GOT3 (cell line): Measurements from ENCODE around the gene NFX1.

Source experiments
- DNase-seq: peaks from one replicate; lab custom pipeline; 2025; ENCODE audit warnings: mixed read lengths; lab: John Stamatoyannopoulos, UW

NFX1 gene

DNA sequence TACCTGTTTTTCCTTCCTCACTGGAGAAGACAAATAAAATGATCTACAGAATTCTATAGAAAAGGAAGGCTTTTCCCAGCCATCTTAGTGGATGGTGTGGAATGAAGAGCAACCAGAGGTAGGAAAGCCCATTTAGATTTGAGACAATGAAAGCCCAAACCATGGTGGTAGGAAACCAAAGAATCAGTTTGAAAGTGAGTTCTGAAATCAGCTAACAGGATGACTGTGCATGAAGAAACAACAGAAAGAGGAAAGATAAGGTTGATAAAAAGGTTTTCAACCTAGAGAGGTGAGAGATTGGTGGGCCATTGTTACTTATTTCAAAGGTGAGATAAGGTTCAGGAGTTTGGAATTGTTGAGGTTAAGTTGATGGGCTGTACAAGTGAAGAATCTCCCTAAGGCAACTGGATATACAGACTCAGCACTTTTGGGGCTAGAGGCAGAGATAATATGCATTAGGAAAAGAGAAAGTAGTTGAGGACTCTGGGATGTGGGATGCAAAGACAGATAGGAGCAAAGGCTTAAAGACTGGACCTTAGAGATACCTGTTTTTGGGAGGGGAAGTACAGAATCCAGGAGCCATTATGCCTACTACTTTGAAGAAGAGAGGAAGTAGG is 23.1 kb upstream of the NFX1 start:
- no peak for DNase-seq

DNA sequence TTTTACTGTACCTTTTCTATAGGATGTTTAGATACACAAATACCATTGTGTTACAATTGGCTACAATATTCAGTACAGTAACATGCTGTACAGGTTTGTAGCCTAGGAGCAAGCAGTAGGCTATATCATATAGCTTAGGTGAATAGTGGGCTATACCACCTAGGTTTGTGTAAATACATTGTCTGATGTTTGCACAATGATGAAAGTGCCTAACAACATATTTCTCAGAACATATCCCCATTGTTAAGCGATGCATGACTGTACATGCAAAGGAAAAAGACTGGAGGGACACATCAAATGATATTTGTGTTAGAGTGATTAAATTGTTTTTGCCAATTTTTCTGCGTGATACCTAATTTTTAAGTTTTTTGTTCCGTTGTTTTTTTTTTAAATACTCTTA is 20.2 kb upstream of the NFX1 start:
- DNase-seq, result no peak

DNA sequence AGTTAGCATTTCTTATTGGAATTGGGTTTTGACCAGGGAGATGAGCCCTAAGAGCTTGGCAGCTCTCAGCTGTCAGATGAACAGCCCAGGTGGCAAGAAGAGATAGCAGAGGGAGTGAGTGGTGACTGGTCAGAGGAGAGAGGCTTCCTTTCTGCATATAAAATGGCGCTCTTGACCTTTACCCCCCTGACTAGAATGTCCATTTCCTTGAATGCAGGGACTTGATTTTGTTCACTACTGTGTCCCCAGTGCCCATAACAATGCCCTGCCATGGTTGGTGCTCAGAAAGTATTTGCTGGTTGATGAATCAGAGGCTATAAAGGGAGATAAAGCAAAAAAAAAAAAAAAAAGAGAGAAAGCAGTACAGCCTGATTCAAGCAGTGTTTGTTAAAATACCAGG is 18.3 kb upstream of the NFX1 start:
- no peak for DNase-seq

DNA sequence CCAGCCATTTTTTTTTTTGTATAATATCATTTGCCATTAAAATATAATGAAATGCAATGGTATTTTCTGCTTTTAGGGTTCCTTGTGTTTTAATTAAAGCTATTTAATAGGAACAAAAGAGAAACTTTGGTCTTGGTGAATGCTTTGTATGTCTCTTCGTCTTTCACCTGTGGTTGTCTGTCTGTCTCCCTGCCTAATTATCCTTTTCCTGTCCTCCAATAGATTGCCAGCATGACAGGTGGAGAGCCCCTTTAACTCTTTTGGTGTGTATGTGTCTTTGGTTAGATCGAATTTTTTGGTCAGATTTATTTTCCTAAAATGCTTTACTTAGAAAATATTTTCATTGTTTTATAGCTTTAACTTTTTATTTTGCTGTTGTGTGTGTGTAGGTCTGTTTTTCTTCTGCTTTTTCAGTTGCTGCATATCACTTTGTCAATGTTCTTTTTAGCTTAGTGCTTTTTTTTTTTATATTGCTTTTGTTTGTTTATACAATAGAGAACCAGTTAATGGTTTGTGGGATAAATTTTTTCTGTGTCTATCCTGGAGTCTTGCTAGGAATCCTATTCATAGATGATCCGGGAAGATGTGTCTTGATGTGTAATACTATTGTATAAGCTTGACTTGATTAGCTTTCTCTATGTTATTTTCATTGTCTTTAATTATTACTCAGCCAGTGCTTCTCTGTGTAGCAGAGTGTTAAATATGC is 16.9 kb upstream of the NFX1 start:
- no peak for DNase-seq

DNA sequence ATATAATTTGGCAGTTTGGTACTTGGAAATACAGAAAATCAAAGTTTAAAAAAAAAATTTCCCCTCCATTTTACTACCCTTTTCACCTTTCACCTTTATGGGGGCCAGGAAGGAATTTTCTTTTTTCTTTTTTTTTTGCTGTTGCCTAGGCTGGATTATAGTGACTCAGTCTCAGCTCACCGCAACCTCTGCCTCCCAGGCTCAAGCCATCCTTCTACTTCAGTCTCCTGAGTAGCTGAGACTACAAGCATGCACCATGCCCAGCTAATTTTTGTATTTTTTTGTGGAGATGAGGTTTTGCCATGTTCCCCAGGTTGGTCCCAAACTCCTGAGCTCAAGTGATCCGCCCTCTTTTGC is 16.4 kb upstream of the NFX1 start:
- no peak for DNase-seq

DNA sequence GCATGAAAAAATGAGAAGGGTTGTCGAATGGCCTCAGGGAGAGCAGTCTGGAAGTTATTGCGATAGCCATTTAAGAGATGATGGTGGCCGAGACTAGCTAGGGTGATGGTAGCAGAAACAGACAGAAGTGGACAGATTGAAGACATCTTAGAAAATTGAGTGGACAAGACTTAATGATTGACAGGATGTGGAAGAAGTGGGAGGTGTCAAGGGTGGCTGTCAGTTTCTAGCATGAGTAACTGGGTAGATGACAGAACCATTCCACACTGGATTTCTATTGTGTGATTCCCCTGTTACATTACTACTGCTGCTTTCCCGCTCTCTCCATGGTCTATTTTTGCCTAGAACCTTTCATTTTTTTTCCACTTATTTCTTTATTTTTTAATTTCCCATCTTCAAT is 12.8 kb upstream of the NFX1 start:
- DNase-seq, result no peak

DNA sequence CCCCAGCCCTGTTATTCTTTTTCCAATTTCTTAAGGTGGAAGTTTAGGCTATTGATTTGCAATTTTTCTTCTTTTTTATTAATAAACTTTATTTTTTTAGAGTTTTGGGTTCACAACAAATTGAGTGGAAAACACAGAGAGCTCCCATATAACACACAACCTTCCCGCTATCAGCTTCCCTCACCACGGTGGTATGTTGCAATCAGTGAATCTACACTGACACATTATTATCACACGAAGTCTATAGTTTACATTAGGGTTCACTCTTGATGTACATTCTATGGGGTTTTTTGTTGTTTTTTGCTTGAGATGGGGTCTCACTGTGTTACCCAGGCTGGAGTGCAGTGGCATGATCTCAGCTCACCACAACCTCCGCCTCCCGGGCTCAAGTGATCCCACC is 4.8 kb upstream of the NFX1 start:
- no peak for DNase-seq

DNA sequence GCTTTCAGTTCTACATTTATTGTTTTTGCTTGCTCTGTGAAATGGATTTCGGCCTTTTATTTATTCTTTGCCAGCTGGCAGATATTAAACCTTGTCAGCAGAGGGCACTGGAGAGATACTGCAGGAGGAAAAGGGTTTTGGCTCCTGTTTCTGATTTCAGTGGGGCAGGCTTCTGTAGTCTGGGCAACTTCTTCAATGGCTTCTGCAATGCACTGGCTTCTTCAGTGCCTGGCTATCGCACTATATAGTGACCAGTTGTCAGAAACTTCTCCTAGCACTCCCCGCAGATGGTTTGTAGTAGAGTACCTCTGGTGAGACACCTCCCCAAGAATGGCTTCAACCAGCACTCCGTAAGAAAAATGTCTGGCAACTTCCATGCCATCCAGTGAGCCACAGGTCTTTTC is 3.2 kb upstream of the NFX1 start:
- DNase-seq, result no peak

DNA sequence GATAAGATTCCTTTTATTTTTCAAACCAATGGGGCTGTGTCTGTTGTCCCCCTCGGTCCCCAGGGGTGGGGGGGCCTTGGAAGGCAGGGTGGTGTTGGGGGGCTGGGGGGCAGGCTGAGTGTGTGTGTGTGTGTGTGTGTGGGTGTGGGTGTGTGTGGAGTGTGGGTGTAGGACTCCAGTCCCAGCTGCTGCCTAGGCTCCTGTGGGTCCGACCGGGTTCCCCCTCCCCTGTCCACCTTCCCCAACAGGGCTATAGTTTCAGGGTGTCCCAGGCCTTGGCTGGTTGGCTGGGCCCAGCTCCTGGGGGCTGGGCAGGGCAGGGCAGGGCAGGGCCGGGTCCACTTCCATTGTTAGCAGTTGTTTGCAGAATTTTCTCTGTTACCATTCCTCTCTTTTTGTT is 2.1 kb upstream of the NFX1 start:
- no peak for DNase-seq

DNA sequence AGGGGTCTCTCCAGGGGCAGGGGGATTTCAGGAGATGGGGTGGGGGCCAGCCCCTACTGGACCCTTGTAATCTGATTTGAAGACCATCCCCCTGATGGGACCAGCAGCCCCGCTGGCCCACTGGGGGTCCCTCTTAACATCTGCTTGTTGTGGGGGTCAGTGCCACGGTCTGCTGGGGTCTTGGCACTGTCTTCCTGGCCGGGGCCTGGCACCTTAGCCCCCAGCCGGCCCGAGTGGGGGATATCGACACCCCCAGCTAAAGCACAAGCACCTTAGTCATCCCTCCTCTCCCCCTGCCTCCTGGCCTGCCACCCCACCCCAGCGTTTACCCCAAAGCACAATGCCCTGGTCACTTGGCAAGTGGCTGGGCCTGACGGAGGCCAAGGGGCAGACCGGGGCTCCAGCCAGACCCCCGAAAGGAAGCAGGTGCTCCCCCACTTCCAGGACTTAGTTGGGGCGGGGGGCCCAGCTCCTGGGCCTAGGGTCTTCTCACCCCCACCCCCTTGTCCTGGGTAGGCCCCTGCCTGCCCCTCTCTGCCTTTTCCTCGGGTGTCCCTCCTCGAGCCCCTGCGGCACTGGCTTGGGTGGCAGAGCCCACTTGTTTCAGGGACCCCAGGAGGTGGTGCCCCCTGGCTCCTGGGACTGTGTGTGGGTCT is 1.4 kb upstream of the NFX1 start:
- no peak for DNase-seq

DNA sequence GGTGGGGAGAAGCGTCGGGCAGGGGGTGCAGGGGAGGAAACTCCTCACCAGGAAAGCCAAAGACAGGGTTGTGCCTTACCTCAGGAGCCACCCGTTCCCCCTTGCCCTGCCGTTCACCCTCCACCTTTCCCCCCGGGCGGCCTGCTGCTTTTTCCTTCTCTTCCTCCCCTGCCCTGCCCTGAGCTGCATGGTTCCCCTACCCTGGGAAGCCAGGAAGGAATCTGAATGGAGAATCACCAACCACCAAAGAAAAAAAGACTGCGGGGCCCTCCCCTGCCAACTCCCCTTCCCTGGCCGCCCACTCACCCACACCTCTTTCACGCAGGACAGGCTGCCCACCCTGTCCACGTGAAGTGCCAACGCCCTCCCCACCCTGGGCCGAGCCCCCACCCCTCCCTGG is 820 bp upstream of the NFX1 start:
- no peak for DNase-seq

DNA sequence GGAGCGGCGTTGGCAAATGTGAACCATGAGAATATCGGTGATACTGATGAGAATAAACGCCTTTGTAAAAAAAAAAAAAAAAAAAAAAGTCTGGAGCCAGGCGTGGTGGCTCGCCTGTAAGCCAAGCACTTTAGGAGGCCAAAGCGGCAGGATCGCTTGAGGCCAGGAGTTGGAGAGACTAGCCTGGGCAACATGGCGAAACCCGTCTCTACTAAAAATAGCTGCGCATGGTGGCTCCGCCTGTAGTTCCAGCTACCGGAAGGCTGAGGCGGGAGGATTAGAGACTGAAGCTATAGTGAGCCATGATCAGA is 425 bp upstream of the NFX1 start:
- DNase-seq, result no peak

DNA sequence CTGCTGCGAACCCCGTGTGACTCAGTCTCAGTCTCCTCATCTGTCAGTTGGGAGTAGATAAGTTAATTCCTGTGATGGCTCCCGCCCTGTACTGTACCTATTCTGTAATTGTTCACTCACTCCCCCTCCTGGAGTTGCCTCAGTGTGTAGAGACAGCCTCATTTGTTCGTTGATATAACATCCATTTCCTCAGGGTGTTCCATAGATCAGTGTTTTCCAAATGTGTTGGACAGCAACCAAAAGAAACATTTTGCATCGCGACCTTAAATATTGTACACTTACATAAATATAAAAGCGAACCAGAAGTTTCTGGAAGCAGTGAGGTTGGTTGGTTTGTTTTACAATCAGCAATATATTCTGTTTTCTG is 698 bp downstream of the NFX1 start:
- no peak for DNase-seq

DNA sequence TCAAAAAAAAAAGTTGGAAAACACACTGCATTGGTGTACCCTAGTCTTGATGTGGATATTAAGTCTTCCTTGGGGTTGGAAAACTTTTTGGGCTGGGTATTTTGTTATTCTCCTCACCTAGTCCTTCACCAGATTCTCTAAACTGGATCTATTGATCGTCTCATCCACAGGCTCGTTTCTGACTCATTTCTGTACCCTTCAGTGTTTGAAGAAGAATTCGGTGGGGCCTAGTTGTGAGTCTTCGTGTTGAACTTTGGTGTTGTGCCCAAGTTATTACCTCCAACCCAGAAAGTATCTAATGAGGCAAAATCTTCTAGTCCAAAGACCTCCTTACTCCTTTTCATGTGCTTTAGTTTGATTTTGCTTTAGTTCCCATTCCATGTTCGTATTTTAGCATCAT is 1.6 kb downstream of the NFX1 start:
- no peak for DNase-seq

DNA sequence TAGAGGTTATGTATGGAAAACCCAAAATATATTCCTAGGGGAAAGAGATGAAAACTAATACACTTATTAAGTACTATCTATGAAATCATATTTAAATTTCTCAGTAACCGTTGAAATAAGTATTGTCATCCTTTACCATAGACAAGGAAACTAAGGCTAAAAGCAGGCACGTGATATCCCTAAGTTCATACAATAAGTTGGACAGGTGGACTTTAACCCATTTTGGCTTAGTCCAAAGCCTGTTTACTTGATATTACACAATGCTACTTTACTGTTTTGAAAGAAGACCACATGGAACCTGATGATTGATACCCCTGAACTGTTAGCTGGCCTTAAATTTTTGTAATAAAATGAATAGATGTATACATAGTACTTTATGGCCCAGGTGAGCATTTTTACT is 3.5 kb downstream of the NFX1 start:
- no peak for DNase-seq

DNA sequence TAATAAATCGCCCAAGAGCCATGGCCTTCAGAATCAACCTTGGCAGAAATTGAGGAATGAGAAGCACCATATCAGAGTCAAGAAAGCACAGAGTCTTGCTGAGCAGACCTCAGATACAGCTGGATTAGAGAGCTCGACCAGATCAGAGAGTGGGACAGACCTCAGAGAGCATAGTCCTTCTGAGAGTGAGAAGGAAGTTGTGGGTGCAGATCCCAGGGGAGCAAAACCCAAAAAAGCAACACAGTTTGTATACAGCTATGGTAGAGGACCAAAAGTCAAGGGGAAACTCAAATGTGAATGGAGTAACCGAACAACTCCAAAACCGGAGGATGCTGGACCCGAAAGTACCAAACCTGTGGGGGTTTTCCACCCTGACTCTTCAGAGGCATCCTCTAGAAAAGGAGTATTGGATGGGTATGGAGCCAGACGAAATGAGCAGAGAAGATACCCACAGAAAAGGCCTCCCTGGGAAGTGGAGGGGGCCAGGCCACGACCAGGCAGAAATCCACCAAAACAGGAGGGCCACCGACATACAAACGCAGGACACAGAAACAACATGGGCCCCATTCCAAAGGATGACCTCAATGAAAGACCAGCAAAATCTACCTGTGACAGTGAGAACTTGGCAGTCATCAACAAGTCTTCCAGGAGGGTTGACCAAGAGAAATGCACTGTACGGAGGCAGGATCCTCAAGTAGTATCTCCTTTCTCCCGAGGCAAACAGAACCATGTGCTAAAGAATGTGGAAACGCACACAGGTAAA is 4.5 kb downstream of the NFX1 start:
- DNase-seq, result no peak

DNA sequence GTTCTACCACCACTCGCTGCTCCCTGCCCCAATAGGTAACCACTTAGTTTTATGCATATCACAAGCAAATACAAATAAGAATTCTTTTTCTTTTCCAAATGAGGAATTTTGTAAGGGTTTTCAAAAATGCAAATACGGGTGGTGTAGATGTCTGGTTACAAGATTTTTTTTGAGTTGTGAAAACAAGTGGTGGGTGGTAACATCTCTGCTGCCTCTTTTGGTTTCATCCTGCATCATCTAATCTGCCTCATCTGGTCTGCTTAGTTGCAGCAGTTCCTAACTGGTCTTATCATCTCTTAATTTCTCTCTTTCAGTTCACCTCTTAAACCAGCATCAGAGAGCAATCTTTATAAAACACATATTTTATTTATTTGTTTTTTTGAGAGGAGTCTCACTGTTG is 5.3 kb downstream of the NFX1 start:
- no peak for DNase-seq

DNA sequence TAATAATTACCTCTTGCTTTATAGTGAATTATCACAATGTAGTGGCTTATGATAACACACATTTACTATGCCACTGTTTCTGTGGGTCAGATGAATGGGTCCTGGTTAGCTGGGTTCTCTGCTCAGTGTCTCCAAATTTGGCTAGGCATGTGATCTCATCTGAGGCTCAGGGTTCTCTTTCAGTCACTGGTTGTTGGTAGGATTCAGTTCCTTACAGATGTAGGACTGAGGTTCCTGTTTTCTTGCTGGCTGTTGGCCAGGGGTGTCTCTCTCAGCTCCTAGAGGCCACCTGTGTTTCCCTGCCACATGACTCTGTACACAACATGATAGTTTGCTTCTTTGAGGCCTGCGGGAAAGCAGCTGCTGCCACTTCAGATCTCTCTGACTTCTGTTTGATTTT is 7.1 kb downstream of the NFX1 start:
- no peak for DNase-seq

DNA sequence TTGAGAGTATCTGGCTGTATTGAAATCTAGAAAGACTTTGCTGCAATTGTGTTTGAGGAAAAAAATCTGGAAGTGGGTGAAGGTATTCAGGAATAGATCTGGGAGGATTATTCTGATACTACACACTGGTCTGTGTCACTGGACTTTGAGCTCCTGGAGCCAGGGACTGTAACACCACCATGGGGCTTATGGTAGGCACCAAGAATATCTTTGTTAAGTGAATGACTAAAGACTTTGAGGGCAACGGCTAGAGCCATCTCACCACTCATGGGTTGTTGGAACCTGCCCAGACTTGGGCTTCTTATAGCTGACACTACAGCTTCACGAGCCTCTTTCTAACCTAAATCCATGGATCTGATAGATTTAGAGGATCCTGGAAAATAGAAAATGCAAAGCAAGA is 10.2 kb downstream of the NFX1 start:
- no peak for DNase-seq

DNA sequence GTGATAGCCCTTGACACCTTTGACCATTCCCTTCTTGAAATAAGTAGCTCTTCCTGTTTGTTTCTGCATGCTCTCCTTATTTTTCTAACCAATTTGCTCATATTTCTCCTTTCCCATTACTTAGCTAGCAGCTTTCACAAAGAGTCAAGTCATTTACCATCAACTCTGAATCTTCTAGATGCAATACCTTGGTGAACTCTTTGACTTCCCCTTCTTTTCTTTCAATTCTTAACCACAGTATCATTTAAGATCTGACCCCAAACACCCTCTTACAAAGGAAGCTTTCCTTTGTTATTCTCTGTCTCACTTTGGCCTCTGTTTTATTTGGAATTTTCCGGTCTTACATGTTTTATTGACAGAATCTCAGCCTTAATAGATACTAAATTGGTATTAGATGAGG is 14.0 kb downstream of the NFX1 start:
- no peak for DNase-seq

DNA sequence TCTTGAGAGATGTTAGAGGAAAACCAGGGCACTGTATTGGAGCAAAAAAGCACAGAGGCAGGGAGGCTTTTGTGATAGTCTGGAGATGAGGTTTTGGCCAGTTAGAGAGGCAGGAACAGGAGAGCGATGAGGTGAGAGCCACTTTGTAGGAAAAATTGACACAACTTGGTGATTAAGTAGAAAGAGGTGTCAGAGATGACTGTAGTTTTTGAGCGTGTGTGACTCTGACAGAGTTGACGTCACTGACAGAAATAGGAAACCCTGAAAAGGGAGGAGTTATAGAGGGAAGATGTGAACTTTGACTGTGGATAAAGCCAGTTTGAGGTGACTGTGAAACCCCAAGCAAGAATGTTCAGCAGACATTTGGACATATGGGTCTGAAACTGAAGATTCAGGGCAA is 15.7 kb downstream of the NFX1 start:
- DNase-seq, result no peak

DNA sequence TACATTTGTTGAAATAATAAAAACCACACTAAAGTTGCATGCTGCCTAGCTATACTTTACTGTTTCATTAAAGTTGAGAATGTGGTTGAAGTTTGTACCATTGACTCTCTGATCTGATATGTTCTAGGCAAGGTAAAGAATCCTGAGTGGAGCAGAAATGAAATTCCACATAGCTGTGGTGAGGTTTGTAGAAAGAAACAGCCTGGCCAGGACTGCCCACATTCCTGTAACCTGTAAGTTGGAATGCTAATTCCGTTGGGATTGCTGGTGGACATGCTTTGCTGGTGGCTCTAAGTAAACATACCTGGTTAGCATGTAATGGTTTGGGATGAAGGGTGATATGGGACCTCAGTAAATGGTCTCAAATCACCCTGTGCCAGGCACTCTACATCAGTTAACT is 16.8 kb downstream of the NFX1 start:
- DNase-seq, result no peak

DNA sequence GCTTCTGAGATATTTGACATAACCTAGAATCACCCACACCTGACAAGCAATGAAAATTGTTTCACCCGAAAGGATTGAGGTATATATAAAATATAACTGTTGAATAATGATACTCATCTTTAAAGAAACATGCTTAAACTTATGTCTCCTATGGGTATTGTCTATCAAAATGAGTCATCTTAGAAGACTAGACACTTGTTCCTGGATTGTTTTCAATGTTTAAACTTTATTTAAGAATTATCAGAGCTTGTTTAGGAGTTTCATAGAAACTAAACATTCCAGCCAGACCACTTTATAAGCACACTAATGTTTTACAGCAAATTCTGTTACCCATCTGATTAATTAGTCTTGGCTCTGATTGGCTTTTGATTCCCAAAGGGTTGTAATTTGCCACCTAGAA is 19.6 kb downstream of the NFX1 start:
- DNase-seq, result no peak
